ENCODE measurements around the gene APLF. TPM values are rescaled to one million over a fixed set of nuclear protein-coding genes. Genes with fewer than 3 reads are reported as not detected.

Gene APLF, protein sequence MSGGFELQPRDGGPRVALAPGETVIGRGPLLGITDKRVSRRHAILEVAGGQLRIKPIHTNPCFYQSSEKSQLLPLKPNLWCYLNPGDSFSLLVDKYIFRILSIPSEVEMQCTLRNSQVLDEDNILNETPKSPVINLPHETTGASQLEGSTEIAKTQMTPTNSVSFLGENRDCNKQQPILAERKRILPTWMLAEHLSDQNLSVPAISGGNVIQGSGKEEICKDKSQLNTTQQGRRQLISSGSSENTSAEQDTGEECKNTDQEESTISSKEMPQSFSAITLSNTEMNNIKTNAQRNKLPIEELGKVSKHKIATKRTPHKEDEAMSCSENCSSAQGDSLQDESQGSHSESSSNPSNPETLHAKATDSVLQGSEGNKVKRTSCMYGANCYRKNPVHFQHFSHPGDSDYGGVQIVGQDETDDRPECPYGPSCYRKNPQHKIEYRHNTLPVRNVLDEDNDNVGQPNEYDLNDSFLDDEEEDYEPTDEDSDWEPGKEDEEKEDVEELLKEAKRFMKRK
- 1.0 and 1.4 TPM in 2 replicates for polyA plus RNA-seq (2014; cell fraction: cytosol; rRNA removed)
- 1.4 and 2.8 TPM in 2 replicates for polyA plus RNA-seq (2014; cell fraction: nucleus; rRNA removed)

DNA sequence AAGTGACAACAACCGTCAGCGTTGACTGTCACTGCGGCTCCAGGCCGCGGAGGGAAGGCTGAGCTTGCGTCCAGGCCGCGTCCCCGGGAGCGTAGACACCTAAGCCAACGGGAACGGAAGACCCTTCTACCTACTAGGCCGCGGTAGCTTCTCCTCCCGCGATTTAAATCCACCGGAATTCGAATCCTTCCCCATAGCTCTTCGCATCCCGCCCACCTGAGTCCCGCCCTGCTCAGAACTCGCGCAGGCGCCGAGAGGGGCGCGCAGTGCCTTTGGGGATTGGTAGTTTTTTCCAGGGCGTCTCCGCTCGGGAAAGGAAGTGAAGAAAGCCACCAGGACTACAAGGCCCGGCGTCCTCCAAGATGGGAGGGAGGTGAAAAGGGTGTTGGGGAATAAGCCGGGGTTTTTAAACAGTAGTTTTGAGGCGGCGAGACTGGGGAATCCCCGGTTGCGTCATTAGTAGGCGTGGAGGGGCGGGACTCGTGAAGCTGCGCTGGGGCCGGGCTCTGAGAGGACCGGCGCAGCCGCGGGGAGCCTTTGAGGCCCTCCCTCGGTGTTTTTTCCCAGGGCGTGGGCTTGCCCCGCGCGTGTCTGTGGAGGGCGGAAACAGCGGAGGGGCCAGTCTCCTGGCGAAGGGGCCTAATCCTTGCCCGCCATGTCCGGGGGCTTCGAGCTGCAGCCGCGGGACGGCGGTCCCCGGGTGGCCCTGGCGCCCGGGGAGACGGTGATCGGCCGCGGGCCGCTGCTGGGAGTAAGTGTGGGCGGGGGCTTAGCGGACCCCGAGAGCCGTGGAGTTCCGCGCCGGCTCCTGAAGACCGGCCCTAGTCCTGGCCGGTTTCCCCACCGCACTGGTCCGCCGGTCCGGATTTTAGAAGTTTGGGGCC, at the start of gene APLF, which contains the start of gene FBXO48:
Gene APLF, plus strand, starts transcription at position 509 of the 884 bp plus-strand sequence. Its CDS starts 147 bp downstream, at position 656.
Gene FBXO48, minus strand, starts transcription at position 218 of the 884 bp plus-strand sequence. CDS start 2,149 bp downstream, outside the sequence.
- DNase-seq (ENCODE audit: low spot score), result peak; percentile 99

DNA sequence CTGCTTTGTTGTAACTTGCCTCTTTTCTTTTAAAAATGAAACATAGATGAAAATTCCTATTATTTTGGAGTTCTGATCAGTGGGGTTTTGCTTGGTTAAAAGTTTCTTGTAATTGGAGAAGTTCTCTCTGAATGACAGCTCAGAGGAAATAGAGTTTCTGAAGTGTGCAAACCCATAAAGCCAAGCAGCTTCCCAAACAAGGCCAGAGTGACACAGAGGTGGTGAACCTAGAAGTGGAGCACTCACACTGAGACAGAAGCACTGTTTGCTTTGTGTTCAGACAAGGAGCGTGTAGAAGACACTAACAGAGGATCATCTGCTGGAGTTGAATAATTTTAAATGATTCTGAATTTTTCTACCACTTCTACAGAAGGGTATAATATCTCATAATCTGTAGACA, 49.5 kb upstream of the APLF start:
- DNase-seq (ENCODE audit: low spot score), result no peak

DNA sequence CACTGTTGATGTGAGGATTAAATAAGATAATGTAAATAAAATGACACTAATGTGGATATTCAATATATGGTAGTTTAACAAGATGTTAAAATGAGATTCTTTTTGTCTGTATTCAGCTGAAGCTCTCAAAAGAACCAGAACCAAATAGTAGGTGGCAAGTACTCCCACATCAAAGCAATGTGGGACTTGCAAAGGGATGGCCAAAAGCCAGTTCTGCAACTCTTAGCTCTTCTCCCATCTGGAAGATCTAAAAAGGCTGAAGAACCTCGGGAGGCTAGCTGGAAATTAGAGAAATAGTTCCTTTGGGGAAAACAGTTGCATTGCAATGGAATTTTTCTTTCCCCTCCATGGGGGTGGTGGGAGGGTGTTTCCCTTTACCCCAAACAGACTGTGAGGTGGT, 49.0 kb upstream of the APLF start:
- no peak for DNase-seq (ENCODE audit: low spot score)

DNA sequence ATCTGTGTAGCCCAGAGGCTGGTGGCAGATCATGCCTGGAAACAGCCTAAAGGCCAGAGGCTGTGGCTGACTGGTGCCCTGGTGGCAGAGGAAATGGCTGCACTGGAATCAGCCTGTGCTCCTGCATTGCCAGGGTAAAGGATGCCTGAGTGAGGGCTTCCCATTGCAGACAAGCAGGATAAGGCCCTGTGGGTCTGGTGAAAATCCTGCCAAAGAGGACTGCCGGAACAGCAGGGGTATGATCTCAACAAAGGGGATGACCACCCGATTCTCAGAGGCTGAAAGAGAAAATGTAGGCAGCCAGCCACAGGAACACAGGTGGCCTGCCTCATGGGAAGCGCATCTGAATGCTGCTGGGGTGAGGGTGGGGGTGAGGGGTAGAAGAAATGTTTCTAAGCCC, 48.5 kb upstream of the APLF start:
- no peak for DNase-seq (ENCODE audit: low spot score)

DNA sequence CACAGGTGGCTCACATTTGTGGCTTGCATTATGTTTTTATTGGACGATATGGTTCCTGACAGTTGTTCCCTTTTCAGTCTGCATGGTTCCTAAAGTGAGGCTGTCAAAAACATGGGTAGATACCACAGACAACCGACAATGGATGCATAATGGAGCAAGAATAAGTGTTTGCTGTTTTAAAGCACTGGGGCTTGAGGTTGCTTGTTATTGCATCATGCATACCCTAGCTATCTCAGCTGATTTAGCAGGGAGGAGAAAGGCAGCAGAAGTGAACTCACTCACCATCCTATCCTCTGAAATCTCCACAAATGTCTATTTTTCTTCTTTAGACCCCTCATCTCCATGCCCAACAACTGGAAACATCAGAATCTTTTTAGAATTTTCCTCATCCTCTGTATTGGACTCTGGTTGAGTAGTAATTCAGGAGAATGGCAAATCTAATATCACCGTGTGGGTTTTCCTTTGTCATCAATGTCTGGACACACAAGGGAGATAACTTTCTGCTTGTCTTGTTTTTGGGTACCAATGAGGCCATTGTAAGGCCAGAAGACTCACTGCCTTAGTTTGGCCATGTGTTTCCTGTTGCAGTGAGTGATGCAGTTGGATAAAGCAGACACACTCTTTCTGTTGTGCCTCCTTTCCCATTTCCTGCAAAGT, 47.0 kb upstream of the APLF start:
- no peak for DNase-seq (ENCODE audit: low spot score)

DNA sequence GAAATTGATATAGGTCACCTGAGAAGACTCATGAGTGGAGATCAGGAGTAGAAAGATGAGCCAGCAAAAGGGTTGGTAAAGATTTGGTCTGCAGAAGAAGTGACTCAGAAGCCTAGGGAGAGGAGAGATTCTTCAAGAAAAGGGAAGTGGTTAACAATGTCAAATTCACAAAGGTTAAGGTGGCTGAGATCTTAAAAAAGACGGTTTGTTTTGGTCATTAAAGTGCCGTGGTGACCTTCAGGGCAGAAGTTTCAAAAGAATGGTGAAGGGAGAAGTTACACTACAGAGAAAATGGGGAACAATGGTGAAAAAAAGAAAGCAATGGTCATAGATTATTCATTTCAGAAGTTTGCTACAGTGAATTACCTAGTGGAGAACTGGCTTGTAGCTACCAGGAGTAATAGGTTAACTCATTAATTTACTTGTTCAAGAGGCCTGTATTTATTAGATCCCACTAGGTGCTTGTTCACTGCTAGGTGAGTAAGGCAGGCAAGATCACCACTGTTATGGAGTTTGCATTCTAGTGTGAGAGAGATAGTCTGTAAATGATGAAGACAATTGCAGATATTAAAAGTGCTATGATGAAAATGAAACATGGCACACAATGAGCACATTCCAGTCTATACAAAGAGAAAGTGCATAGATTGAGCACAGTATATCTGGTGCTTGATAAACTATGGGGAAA, 43.3 kb upstream of the APLF start:
- no peak for DNase-seq (ENCODE audit: low spot score)

DNA sequence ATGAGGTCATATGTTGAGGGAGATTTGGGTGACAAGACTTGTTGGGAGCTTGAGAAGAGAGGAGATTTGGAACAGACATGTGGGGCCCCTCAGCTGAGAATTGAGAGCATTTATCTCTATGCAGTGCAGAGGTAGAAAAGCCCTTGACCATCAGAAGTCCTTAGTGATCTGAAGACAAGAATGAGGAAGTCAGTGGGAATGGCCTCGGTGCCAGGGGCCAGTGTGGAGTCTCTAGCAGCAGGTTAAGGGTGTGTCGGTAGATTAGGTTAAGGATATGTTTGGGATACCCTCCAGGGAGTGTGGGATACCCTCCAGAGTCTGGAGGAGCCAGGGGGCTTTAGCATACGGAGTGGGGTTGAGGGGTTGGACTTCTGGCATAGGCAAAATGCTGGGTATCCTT, 41.9 kb upstream of the APLF start:
- DNase-seq (ENCODE audit: low spot score), result no peak

DNA sequence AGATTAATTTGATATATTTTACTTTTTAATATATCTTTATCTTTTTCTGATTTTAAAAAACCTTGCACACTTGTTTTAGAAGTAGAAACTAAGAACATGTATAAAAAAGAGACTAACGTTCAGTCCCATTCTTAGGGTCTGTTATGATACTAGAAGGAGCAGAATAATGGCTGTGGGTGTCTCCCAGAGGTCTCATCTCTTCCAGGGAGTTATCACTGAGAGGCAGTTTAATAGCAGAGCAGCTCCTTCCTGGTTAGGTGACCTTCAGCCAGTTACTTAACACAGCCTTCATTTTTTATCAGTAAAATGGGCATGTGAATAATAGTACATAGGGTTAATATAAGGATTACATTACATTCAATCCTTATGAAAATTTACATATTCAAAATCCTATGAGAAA, 40.9 kb upstream of the APLF start:
- DNase-seq (ENCODE audit: low spot score), result no peak

DNA sequence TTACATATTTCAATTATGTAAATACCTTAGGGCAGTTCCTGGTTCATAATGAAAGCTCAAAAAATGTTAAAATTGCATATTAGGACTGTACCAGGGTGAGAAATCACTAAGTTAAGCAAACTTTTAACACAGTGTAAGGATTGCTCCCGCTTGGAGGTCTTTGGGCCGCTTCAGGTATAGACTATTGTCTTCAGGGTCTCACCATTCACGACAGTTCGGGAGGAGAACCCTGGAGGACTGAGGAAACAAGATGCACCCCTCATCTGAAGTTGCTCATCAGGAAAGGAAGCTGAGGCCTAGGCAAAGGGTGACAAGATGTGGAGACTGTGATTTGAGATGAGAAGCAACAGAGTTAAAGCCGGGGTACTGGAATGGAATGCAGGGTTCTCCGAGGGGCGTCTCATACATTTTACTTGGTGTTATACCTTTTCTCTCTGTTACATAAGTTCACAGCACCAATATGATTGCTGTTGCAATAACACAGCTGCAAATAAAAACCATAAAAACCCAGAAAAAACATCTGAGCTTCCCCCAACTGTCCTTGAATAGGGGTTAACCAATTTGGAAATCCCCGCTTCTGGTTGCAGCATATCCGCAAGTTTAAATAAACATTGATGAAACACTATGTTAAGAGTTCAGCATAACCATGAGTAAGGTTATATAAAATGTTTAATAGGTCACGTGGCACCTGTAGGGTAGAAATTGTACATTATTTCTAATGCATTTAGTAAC, 40.4 kb upstream of the APLF start:
- no peak for DNase-seq (ENCODE audit: low spot score)

DNA sequence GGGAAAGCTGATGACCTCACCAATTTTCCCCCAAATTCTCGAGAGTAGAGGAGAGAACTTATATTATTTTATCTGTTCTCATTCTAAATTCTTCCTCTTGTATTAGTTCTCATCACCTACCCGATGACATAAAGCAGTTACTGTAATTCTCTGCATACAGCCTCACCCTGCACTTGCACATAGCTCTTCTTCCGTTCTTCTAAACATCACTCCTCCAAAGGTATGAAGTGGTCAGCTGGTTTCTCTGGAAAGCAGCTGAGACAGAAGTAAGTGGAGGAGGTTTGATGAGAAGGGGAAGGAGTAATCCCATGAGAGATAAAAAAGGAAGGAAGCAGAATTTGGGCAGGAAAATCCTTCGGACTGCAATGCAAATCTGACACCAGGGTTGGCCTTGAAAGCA, 39.3 kb upstream of the APLF start:
- DNase-seq (ENCODE audit: low spot score), result no peak

DNA sequence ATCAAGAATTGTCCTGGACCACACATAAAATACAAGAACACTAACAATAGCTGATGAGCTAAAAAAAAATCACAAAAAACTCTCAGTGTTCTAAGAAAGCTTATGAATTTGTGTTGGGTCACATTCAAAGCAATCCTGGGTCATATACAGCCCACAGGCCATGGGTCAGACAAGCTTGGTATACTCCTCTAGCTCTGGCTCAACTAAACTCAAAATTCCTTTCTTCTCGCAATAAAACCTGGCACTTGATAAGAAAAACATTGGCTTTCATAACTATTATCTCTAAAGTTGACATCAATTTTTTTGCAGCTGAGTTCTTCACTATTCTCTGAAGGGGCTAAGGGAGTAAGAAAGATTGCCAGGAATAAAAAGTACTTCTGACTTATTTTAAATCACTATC, 38.6 kb upstream of the APLF start:
- no peak for DNase-seq (ENCODE audit: low spot score)

DNA sequence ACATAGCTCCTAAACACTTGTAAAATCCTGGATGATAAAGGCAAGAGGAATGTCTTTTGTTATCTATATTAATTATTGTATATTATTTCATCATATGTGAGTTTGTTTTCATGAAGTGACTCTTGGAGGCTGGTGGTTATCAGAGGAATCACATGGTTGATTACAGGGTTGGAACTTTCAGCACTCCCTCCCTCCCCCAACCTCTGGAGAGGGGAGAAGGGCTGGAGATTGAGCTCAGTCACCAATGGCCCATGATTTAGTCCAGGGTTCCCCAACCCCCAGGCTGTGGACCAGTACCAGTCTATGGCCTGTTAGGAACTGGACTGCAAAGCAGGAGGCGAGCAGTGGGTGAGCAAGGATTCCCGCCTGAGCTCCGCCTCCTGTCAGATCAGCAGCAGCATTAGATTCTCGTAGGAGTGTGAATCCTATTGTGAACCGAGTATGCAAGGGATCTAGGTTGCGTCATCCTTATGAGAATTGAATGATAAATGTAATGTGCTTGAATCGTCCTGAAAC, 38.0 kb upstream of the APLF start:
- no peak for DNase-seq (ENCODE audit: low spot score)

DNA sequence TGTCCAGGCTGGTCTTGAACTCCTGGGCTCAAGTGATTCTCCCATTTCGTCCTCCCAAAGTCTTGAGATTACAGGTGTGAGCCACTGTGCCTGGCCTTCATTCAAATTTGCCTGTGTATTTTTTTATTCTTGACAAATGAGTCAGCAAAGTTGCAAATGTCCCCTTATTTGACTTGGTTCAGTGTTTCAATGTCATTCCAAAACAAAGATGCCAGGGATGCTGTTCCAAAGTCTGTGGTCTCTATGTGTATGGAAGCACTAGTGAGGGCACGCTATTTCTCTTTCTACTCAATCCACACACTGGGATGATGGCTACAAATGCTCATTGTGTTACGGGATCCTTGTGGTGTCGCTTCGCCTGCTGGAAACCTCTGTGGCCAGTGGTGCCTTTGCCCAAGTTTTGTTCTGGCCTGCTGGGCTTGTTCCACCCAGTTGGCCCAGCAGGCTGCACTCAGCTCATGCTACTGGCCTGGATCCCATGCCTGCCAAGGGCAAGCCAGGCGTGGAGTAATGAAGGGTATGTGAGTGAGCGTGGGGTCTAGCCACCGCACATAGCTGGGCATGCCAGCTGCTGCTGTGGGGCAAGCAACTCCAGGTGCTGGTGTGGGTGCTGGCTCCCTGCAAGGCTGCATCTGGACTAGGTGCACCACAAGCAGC, 35.9 kb upstream of the APLF start:
- no peak for DNase-seq (ENCODE audit: low spot score)

DNA sequence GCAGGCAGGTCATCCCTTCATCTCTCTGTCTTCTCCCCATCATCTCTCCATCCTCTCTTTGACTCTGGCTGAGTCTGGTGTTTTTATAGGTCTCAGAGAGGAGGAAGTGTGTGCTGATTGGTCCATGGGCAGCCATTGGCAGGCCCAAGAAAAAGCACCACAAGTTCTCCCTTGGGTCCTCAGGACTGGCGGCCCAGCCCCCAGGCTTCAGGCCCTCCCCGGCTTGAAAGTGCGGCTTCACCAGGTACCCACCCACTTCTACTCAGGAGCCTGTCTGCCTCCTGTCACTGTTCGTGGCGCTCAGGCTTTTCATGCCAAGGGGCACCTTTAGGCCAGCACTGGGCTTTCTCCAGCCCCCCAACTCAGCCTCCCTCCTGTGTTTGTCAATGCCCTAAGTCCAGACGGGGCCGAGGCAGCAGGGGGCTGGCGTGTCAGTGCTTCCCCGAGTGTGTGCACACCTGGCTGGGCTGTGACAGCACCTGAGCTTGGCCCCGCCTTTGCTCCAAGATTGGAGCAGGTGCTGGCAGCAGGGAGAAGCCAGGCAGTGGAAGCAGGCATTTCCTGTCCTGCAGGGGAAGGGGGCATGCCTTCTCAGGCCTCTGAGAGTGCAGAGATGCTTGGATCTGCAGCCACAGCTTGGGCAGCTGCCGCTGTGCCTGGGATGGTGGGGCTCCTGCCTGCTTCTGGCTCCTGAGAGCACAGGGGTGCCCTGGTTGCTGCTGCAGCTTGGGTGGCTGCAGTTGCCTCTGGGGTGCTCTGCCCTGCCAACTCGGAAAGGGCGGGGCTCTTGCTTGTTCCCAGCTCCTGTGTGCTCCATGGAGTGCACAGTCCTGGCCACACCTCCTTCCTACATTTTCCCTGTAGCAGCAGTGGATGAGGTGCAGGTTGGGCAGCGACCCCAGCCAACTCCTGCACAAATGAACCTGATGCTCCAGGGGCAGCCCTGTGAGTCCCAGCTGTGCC, 34.4 kb upstream of the APLF start:
- DNase-seq (ENCODE audit: low spot score), result no peak

DNA sequence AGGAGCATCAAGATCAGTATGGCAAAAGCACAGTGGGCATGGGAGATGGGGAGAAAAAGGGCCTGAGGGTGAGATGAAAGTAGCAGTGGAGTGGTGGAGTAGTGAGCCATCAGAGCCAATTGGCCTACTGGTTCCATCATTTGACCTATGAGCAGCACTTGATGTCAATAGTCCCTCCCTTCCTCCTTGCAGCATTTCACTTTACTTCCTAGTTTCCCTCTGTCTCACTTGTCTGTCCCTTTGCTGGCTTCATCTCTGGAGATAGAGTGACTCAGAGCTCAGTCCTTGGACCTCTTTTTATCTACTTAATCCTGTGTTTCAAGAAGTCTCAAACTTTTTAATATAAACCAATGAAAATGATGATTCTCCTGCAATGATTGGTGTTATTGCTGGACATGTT, 32.4 kb upstream of the APLF start:
- DNase-seq (ENCODE audit: low spot score), result no peak

DNA sequence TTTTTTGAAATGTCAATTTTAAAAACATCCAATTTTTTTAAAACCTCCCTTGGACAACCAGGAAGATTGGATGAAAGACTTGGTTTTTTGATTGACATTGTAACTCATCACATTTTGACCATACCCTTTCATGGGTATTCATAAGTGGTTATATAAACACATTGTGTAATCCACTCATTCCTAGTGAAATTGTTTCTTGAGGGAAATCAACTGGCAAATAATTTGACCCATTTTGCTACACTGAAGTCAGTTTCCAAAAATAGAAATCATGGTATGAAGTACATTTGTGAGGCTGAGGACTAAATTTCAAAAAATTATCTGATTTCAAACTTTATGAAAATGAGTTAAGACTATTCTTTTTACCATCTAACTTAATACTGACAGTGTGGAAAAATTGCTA, 31.8 kb upstream of the APLF start:
- DNase-seq (ENCODE audit: low spot score), result no peak

DNA sequence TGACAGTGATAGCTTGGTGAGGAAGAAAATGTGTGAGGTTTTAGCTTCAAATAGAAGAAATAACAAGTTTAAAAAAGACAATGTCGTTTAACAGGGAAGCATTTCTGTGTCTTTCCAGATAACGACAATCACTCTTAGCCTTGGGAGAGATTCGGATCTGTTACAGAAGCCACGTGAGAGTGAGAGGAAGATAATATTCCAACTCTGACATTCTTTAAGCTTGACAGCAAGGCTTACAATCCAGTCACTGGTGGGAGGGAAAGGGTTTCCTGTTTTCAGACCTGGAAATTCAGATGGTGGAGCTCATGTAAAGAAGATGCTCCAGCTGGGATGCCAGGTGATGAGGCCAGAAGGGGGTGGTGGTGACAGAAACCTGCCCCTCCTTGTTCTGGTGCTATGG, 31.1 kb upstream of the APLF start:
- no peak for DNase-seq (ENCODE audit: low spot score)
